ENCODE measurements around the gene PLSCR3. TPM values are rescaled to one million over a fixed set of nuclear protein-coding genes. Genes with fewer than 3 reads are reported as not detected.

Gene PLSCR3
- polyA plus RNA-seq, 1 donor: 27.7 TPM

- no peak for DNase-seq (ENCODE audit: low read depth)
These were observed 32.7 kb upstream of the PLSCR3 start for GRCh38 chr17:7426896-7427489.

DNA sequence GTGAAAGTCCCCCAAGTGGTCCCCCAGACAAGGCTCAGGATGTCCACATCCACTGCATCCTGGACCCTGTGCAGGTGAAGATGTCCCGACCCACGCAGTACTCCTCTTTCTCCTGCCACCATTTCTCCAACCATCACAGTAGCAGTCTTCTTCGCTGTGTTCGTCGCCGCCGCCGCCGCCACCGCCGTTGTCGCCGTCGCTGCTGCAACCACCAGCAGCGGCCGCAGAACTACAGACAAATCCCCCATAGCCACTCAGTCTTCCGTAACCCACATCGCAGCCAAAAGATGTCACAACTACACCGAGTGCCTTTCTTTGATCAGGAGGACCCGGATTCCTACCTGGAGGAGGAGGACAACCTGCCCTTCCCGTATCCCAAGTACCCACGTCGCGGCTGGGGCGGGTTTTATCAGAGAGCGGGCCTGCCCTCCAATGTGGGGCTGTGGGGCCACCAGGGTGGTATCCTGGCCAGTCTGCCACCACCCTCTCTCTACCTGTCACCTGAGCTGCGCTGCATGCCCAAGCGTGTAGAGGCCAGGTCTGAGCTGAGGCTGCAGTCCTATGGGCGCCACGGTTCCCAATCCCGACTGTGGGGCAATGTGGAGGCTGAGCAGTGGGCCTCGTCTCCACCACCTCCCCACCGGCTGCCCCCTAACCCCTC, 32.0 kb upstream of the PLSCR3 start:
- DNase-seq (ENCODE audit: low read depth): no peak

DNA sequence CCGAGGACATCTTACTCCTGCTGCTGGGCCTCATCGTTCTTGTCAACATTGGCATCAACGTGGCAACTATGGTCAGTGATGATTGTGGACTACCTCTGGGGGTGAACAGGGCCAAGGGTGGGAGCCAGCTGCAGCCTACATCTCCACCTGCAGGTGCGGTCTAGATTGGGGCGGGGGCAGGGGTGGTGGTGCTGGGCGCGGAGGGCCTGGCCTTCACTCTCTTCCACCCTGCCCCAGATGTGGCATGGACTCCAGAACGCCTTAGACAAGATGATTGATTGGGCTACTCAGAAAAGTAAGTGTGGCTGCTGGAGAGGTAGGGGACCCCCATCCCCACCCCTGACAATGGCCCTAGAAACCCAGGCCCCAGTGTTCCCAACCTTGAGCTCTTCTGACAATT, 31.4 kb upstream of the PLSCR3 start:
- no peak for DNase-seq (ENCODE audit: low read depth)

- DNase-seq (ENCODE audit: low read depth): no peak
These were observed 31.0 kb upstream of the PLSCR3 start, which contains the start of gene SPEM2 for GRCh38 chr17:7425316-7425715. TSS of gene SPEM2 (plus strand) at chr17:7425616. CDS start at chr17:7425689, 73 bp downstream.

- no peak for DNase-seq (ENCODE audit: low read depth)
These were observed 29.4 kb upstream of the PLSCR3 start for GRCh38 chr17:7423679-7424078.

GRCh38 chr17:7421186-7421585, 26.9 kb upstream of the PLSCR3 start:
- no peak for DNase-seq (ENCODE audit: low read depth)

DNA sequence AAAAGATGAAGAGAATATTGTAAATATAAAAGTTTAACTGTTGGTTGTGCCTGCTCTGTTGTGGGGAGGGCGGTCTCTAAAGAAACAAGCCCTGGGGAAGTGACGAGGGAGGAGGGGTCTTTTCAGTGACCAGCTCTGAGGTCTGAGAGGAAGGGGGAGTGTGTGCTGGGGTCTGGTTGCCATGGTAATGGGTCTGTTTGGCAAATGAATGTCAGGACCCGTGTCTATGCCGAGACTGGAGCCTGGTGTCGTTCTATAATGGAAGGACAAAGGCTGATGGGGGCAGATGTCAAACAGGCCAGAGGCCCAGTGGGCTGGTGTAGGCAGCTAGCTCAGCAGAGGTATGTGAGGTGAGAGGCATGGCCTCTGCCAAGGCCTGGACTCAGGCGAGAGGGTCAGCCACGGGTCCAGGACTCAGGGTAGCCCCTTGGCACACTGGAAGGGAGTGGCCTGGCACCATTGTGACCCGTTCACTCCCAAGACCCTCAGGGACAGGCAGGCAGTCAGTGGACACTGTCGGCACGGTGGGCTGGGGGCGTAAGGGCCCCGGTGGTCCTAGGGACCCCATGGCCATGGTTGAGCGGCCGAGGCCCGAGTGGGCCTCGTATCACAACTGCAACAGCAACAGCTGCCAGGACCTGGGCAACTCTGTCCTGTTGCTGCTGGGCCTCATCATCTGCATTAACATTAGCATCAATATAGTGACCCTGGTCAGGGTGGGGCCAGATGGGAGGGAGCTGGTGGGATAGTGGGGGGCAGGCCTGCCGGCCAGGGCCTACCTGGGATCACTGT, 25.7 kb upstream of the PLSCR3 start, which contains the start of gene SPEM1:
SPEM1 (plus strand) TSS at position 506 of the 792 bp plus-strand sequence; CDS start at position 567, 61 bp downstream.
- no peak for DNase-seq (ENCODE audit: low read depth)

GRCh38 chr17:7418472-7419152, 24.3 kb upstream of the PLSCR3 start:
- DNase-seq (ENCODE audit: low read depth): no peak

DNA sequence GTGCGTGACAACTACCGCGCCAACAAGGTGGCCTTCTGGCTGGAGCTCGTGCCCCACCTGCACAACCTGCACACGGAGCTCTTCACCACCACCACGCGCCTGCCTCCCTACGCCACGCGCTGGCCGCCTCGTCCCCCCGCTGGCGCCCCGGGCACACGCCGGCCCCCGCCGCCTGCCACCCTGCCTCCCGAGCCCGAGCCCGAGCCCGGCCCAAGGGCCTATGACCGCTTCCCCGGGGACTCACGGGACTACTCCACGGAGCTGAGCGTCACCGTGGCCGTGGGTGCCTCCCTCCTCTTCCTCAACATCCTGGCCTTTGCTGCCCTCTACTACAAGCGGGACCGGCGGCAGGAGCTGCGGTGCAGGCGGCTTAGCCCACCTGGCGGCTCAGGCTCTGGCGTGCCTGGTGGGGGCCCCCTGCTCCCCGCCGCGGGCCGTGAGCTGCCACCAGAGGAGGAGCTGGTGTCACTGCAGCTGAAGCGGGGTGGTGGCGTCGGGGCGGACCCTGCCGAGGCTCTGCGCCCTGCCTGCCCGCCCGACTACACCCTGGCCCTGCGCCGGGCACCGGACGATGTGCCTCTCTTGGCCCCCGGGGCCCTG, 22.8 kb upstream of the PLSCR3 start:
- no peak for DNase-seq (ENCODE audit: low read depth)

- no peak for DNase-seq (ENCODE audit: low read depth)
These were observed 22.0 kb upstream of the PLSCR3 start for GRCh38 chr17:7416323-7416722.

GRCh38 chr17:7415784-7416183, 21.5 kb upstream of the PLSCR3 start:
- no peak for DNase-seq (ENCODE audit: low read depth)

GRCh38 chr17:7414837-7415236, 20.5 kb upstream of the PLSCR3 start:
- no peak for DNase-seq (ENCODE audit: low read depth)

DNA sequence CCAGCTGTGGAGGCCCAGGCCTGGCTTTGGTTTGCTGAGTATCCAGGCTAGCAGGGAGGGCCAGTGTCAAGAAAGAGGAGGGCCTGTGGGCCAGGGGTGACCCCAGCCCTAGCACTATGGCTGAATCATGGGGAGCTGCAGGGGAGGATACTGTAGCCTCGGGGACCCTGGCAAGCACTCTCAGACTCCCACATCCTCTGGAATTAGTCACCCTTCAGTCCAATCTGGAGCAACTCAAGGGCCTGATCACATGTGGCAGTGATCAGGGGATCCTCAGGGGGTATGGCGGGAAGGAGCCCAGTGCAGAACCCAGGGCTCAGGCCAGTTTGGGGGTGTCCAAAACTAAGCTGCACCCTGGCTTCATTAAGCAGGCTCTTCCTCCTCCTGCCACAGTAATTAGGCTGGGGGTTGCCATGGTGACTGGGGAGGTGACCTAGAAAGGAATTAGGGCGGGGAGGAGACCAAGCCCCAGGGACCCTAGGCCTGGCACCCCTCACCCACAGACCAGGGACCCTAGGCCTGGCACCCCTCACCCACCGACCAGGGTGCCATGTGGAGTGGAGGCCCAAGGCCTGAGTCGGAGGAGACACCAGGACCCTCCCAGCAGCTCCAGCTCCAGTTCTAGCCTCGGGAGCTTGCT, 19.1 kb upstream of the PLSCR3 start:
- DNase-seq (ENCODE audit: low read depth): no peak

GRCh38 chr17:7411427-7411750, 17.1 kb upstream of the PLSCR3 start:
- DNase-seq (ENCODE audit: low read depth): no peak

DNA sequence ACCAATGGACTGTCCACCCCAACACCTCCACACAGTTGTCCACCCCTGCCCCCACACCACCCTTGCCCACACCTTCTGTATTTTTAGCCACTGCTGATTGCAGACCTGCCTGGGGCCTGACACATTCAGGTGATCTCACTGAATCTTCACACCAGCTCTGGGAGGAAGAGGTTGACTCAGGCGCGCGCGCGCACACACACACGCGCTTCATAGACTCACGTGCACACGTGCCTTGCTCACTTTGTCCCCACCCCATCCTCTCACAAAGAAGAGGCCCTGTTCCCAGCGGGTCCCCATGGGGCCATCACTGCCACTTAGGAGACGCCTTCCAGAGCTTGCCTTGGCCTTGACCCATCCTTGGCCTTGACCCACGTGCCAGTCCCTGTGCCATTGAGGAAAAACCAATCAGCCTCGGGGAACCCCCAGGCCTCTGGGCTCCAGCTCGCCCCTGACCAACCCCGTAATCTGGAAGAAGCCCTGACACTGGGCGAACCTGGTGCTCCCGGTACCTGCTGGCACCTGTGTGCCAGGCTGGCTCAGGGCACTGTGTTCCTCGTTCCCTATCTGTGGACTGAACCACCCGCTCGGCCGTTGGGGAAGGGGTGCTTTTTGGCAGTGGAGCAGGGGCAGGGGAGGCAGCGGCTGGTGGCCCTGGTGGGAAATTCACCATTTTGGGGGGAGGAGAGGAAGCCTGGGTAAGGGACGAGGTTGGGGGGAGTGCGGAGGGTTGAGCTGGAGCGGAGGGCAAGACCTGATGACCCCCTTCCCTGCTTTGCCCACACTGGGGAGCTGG, 16.5 kb upstream of the PLSCR3 start:
- no peak for DNase-seq (ENCODE audit: low read depth)

DNA sequence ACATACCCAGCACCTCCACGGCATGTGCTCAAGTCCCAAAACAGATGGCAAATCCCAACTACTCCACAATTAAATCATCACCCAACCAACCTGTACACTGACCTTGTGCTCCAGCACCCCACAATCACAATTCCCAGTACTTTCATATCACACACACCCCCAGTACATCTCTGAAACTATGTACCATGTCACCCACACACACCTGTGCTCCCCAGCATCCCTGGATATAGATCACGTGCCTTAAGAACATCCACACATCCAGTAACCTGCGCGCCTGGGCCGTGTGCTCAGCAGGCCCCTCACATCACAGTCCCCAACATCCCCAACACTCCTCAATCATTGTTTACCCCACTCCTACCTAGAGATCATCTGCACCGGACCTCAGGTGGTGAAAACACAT, 15.4 kb upstream of the PLSCR3 start:
- DNase-seq (ENCODE audit: low read depth): no peak

- DNase-seq (ENCODE audit: low read depth): no peak
These were observed 14.5 kb upstream of the PLSCR3 start for GRCh38 chr17:7408863-7409262.

DNA sequence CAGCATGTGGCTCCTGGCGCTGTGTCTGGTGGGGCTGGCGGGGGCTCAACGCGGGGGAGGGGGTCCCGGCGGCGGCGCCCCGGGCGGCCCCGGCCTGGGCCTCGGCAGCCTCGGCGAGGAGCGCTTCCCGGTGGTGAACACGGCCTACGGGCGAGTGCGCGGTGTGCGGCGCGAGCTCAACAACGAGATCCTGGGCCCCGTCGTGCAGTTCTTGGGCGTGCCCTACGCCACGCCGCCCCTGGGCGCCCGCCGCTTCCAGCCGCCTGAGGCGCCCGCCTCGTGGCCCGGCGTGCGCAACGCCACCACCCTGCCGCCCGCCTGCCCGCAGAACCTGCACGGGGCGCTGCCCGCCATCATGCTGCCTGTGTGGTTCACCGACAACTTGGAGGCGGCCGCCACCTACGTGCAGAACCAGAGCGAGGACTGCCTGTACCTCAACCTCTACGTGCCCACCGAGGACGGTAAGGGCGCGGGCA, 14.0 kb upstream of the PLSCR3 start:
- DNase-seq (ENCODE audit: low read depth): no peak

GRCh38 chr17:7407485-7408251, 13.3 kb upstream of the PLSCR3 start, which contains the start of gene NLGN2:
TSS of gene NLGN2 (plus strand) at chr17:7407845. CDS start at chr17:7408256, 411 bp downstream.
- DNase-seq (ENCODE audit: low read depth): no peak

DNA sequence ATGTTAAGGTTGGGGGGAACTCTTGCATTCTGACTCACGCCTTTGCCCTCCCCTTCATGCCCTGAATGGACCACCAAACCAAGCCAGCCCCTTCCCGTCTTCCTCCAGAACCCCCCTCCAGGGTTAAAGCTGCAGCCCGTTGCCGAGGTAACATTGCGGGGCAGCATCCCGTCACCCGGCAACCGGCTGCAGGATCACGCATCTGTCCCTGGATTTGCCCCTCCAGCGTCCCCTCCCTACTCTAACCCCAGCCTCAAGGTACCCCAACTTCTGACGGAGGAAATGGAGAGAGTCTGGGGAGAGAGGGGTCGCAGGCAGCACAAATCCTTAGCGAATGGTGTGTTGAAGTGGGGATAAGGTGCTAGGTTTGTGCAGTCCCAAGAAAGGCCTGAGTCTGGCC, 12.8 kb upstream of the PLSCR3 start:
- DNase-seq (ENCODE audit: low read depth): no peak

Measured in forelimb muscle (tissue), 1 donor.